Activated CD8-positive, alpha-beta memory T cell treated with anti-CD3 and anti-CD28 coated beads for 4 hours (primary cell): ENCODE results near the gene MRPL2.
"Not testable (repeated sequence)": the region's sequence is repeated elsewhere in the genome, so short reads cannot be mapped to it uniquely, and the experiment has no call there.

Experiments
- DNase-seq, 2 donors: peaks; one replicate each; pipeline ENCODE4 v3.0.0-alpha.2; 2020; ENCODE audit warnings: low read depth in 2 of 2

Gene MRPL2

GRCh38 chr6:43082806-43083655 lies 23.8 kb upstream of the MRPL2 start:
- DNase-seq, result no peak

- DNase-seq, result not testable (repeated sequence)
Measured at GRCh38 chr6:43081922-43082321, 22.7 kb upstream of the MRPL2 start.

GRCh38 chr6:43081043-43081442 lies 21.8 kb upstream of the MRPL2 start:
- DNase-seq, result no peak

GRCh38 chr6:43078691-43079090 lies 19.5 kb upstream of the MRPL2 start:
- no peak for DNase-seq

GRCh38 chr6:43077981-43078511 lies 18.8 kb upstream of the MRPL2 start:
- no peak for DNase-seq

GRCh38 chr6:43077333-43077809 lies 18.1 kb upstream of the MRPL2 start:
- no peak for DNase-seq

GRCh38 chr6:43076464-43077332 lies 17.5 kb upstream of the MRPL2 start:
- no peak for DNase-seq

- DNase-seq, result no peak
Measured at GRCh38 chr6:43075670-43076463, 16.6 kb upstream of the MRPL2 start, which contains the start of gene PTK7. Gene PTK7 (plus strand): TSS chr6:43076314. CDS start chr6:43076489, 175 bp downstream.

GRCh38 chr6:43074847-43075669 lies 15.8 kb upstream of the MRPL2 start:
- no peak for DNase-seq

GRCh38 chr6:43070028-43070632 lies 10.9 kb upstream of the MRPL2 start:
- no peak for DNase-seq

GRCh38 chr6:43062818-43063217 lies 3.6 kb upstream of the MRPL2 start:
- DNase-seq, result no peak

GRCh38 chr6:43061861-43062260 lies 2.6 kb upstream of the MRPL2 start:
- no peak for DNase-seq

GRCh38 chr6:43060755-43061633 lies 1.8 kb upstream of the MRPL2 start:
- no peak for DNase-seq

GRCh38 chr6:43060034-43060754 lies 960 bp upstream of the MRPL2 start:
- DNase-seq, result no peak

GRCh38 chr6:43058531-43058930 lies 703 bp downstream of the MRPL2 start:
- no peak for DNase-seq

GRCh38 chr6:43055966-43056365 lies 3.3 kb downstream of the MRPL2 start:
- no peak for DNase-seq

- DNase-seq, result no peak
Measured at GRCh38 chr6:43054206-43054943, 4.9 kb downstream of the MRPL2 start.
